HEK293T (cell line): Measurements from ENCODE around the gene NFKBIE.

Experiments
- ARNT ChIP-seq: fragments of 450-650 bp; IDR thresholded peaks from 2 replicates; pipeline ENCODE4 v1.6.1; 2017; ENCODE audit warnings: mild to moderate bottlenecking
- BHLHE40 ChIP-seq: fragments of 450-650 bp; IDR thresholded peaks from 2 replicates; pipeline ENCODE4 v1.6.1; 2016; ENCODE audit warnings: mild to moderate bottlenecking, moderate library complexity, borderline replicate concordance
- CTBP1 ChIP-seq: fragments of 450-650 bp; IDR thresholded peaks from 2 replicates; pipeline ENCODE4 v1.6.1; 2016; ENCODE audit warnings: borderline replicate concordance
- FOXA1 ChIP-seq: fragments of 450-650 bp; IDR thresholded peaks from 2 replicates; pipeline ENCODE4 v1.6.1; 2016; ENCODE audit warnings: mild to moderate bottlenecking
- FOXK2 ChIP-seq: fragments of 450-650 bp; IDR thresholded peaks from 2 replicates; pipeline ENCODE4 v1.6.1; 2016; ENCODE audit warnings: mild to moderate bottlenecking
- FOXM1 ChIP-seq: fragments of 450-650 bp; IDR thresholded peaks from 2 replicates; pipeline ENCODE4 v1.6.1; 2017; ENCODE audit warnings: mild to moderate bottlenecking, borderline replicate concordance
- L3MBTL2 ChIP-seq: fragments of 450-650 bp; conservative IDR thresholded peaks from 2 replicates; pipeline ENCODE4 v1.6.1; 2016; ENCODE audit warnings: mild to moderate bottlenecking
- LEF1 ChIP-seq: fragments of 450-650 bp; IDR thresholded peaks from 2 replicates; pipeline ENCODE4 v1.6.1; 2017; ENCODE audit warnings: mild to moderate bottlenecking, borderline replicate concordance
- NFRKB ChIP-seq: fragments of 450-650 bp; IDR thresholded peaks from 2 replicates; pipeline ENCODE4 v1.6.1; 2016; ENCODE audit warnings: mild to moderate bottlenecking, moderate library complexity
- PKNOX1 ChIP-seq: fragments of 450-650 bp; IDR thresholded peaks from 2 replicates; pipeline ENCODE4 v1.6.1; 2016
- SP1 ChIP-seq: fragments of 450-650 bp; IDR thresholded peaks from 2 replicates; pipeline ENCODE4 v1.6.1; 2017
- SUZ12 ChIP-seq: fragments of 450-650 bp; IDR thresholded peaks from 2 replicates; pipeline ENCODE4 v1.6.1; 2016; ENCODE audit warnings: mild to moderate bottlenecking
- TARDBP ChIP-seq: fragments of 450-650 bp; IDR thresholded peaks from 2 replicates; pipeline ENCODE4 v1.6.1; 2016
- ZNF384 ChIP-seq: fragments of 450-650 bp; IDR thresholded peaks from 2 replicates; pipeline ENCODE4 v1.6.1; 2016

GRCh38 chr6:44221961-44222335 lies 43.4 kb downstream of the NFKBIE start:
- TF ChIP-seq FOXK2 (no peak), BHLHE40 (no peak), SP1 (no peak), CTBP1 (no peak), TARDBP (no peak), FOXA1 (no peak), ARNT (no peak), FOXM1 (no peak), NFRKB (no peak), ZNF384 (no peak), PKNOX1 (no peak), LEF1 (no peak), SUZ12 (no peak), L3MBTL2 (no peak)
